ENCODE data around the gene LYST.

- TF ChIP-seq CTCF (IDR thresholded peaks at IDR 0.05; ENCODE audit: insufficient read depth, low read length) (no peak), REST (IDR thresholded peaks at IDR 0.05; ENCODE audit: insufficient replicate concordance, low read depth) (no peak)
Observed at GRCh38 chr1:235682216-235682615, 184.5 kb downstream of the LYST start.
